Endodermal cell (in vitro differentiated cells): ENCODE results near the gene CRCP. TPM values are rescaled to one million over a fixed set of nuclear protein-coding genes. Genes with fewer than 3 reads are reported as not detected.

Source experiments
- DNase-seq: peaks from one replicate; pipeline ENCODE4 v3.0.0-alpha.2; 2017
- H3K27ac ChIP-seq: 2 replicates; pipeline ENCODE4 v1.5.1; 2013; ENCODE audit warnings: mild to moderate bottlenecking, low read depth, low read length, moderate library complexity
- H3K27me3 ChIP-seq: 2 replicates; pipeline ENCODE4 v1.6.1; 2013; ENCODE audit warnings: mild to moderate bottlenecking, low read length, moderate library complexity; ENCODE audit not compliant: insufficient read depth, control insufficient read depth, poor library complexity, severe bottlenecking
- H3K36me3 ChIP-seq: 2 replicates; pipeline ENCODE4 v1.7.0; 2013; ENCODE audit warnings: mild to moderate bottlenecking, low read length, moderate library complexity; ENCODE audit not compliant: control insufficient read depth, insufficient read depth
- H3K4me1 ChIP-seq: one replicate; pipeline ENCODE4 v1.7.0; 2013; ENCODE audit warnings: low read length; ENCODE audit not compliant: control insufficient read depth, insufficient read depth
- H3K4me3 ChIP-seq: 2 replicates; pipeline ENCODE4 v1.5.1; 2013; ENCODE audit warnings: mild to moderate bottlenecking, low read length, moderate library complexity
- H3K9ac ChIP-seq: 2 replicates; pipeline ENCODE4 v1.6.1; 2013; ENCODE audit warnings: mild to moderate bottlenecking, low read length, moderate library complexity; ENCODE audit not compliant: poor library complexity, severe bottlenecking; ENCODE audit errors: extremely low read depth
- H3K9me3 ChIP-seq: 2 replicates; pipeline ENCODE4 v1.6.1; 2013; ENCODE audit warnings: mild to moderate bottlenecking, low read length, moderate library complexity; ENCODE audit not compliant: control insufficient read depth
- H3K27ac Mint-ChIP-seq: 2 replicates; pipeline ENCODE4 v1.8.0; 2020; ENCODE audit warnings: mixed read lengths
- H3K27me3 Mint-ChIP-seq: 2 replicates; pipeline ENCODE4 v1.8.0; 2021; ENCODE audit warnings: mild to moderate bottlenecking, mixed read lengths; ENCODE audit not compliant: insufficient read depth
- H3K36me3 Mint-ChIP-seq: 2 replicates; pipeline ENCODE4 v1.8.0; 2020; ENCODE audit warnings: low read depth, mixed read lengths
- H3K4me1 Mint-ChIP-seq: 2 replicates; pipeline ENCODE4 v1.8.0; 2020; ENCODE audit warnings: mixed read lengths
- H3K4me3 Mint-ChIP-seq: 2 replicates; pipeline ENCODE4 v1.8.0; 2020; ENCODE audit warnings: mild to moderate bottlenecking, moderate library complexity, mixed read lengths
- H3K9me3 Mint-ChIP-seq: 2 replicates; pipeline ENCODE4 v1.8.0; 2020; ENCODE audit warnings: mild to moderate bottlenecking, mixed read lengths
- CTCF ChIP-seq: fragments of 200-600 bp; sonication (generic); conservative IDR thresholded peaks from 2 replicates; pipeline ENCODE4 v1.5.0; 2021; ENCODE audit warnings: antibody characterized with exemption, mild to moderate bottlenecking
- WGBS, 2 experiments: methylation state at CpG; one replicate each; pipeline versions ENCODE4 v1.1.5 to v1.1.7; 2013; ENCODE audit warnings: missing lambda C conversion rate in 2 of 2, mixed read lengths in 1 of 2; ENCODE audit not compliant: insufficient coverage in 1 of 2, insufficient read length in 1 of 2; 5-methylcytosine and 5-hydroxymethylcytosine counted together
- total RNA-seq, 2 donors: library from RNA; stranded (reverse); fragmentation: NEBNext Ultra II Directional in 1 of 2; extraction: Animal tissue kit (Norgen Biotek cat#: 25700) in 1 of 2; gene quantifications; 2 replicates in 1 of 2; 3 replicates in 1 of 2; pipeline ENCODE4 v1.2.1, GENCODE V29; 2021

The CRCP gene
- total RNA-seq, 2 donors from 2014 or later, result 25.9 to 27.8 TPM

- no peak for DNase-seq
- peaks cover 5% of the 10 kb centered on the region for H3K4me1 Mint-ChIP-seq
- Histone ChIP-seq H3K4me1 (no peaks in the 10 kb centered on the region), H3K27ac (no peak overlapping the region), H3K27me3 (no peaks in the 10 kb centered on the region), H3K9me3 (no peaks in the 10 kb centered on the region), H3K9ac (no peak overlapping the region), H3K36me3 (no peaks in the 10 kb centered on the region), H3K4me3 (no peak overlapping the region)
- peaks cover 25% of the 10 kb centered on the region for H3K9me3 Mint-ChIP-seq
- TF ChIP-seq CTCF, result no peak
- no peaks in the 10 kb centered on the region for H3K27me3 Mint-ChIP-seq
- no peak overlapping the region for H3K27ac Mint-ChIP-seq
- 92 to 100% methylated on average over 2 of the region's 2 CpGs for WGBS, 2 experiments
- H3K4me3 Mint-ChIP-seq, result no peak overlapping the region
- peaks cover 3% of the 10 kb centered on the region for H3K36me3 Mint-ChIP-seq
Measured at GRCh38 chr7:66181845-66182244, 67.2 kb downstream of the CRCP start.

GRCh38 chr7:66182920-66183319 is 68.3 kb downstream of the CRCP start:
- 88% methylated on average over 5 to 6 of the region's 6 CpGs for WGBS, 2 experiments
- H3K4me1 Mint-ChIP-seq, result peaks cover 5% of the 10 kb centered on the region
- Histone ChIP-seq H3K36me3 (no peaks in the 10 kb centered on the region), H3K27me3 (no peaks in the 10 kb centered on the region), H3K4me1 (no peaks in the 10 kb centered on the region), H3K4me3 (no peak overlapping the region), H3K9ac (no peak overlapping the region), H3K27ac (no peak overlapping the region), H3K9me3 (no peaks in the 10 kb centered on the region)
- no peak overlapping the region for H3K4me3 Mint-ChIP-seq
- no peak overlapping the region for H3K27ac Mint-ChIP-seq
- TF ChIP-seq CTCF, result no peak
- DNase-seq, result no peak
- no peaks in the 10 kb centered on the region for H3K27me3 Mint-ChIP-seq
- H3K36me3 Mint-ChIP-seq, result peaks cover 3% of the 10 kb centered on the region
- peaks cover 32% of the 10 kb centered on the region for H3K9me3 Mint-ChIP-seq

DNA sequence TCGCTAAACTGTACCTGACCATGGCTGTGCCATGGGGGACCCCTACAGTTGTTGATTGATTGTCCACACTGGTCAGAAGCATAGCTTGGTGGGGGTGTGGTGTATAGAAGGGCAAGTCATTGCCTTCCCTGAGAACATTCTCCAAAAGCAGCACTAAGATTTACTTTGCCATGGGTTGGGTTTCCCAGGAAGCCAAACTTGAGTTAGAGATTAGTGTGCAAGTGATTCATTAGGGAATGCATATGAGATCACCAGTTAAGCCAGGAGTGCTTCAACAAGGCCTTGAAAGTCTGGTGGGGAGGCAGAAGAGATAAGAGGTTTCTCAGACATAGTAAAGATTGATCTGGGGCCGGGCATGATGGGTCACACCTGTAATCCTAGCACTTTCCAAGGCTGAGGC is 69.1 kb downstream of the CRCP start:
- Mint-ChIP-seq H3K9me3 (peaks cover 27% of the 10 kb centered on the region), H3K4me1 (peaks cover 5% of the 10 kb centered on the region), H3K27me3 (peaks cover 2% of the 10 kb centered on the region), H3K36me3 (peaks cover 3% of the 10 kb centered on the region), H3K4me3 (no peak overlapping the region), H3K27ac (no peak overlapping the region)
- Histone ChIP-seq H3K4me3 (no peak overlapping the region), H3K9me3 (no peaks in the 10 kb centered on the region), H3K27ac (no peak overlapping the region), H3K36me3 (no peaks in the 10 kb centered on the region), H3K4me1 (no peaks in the 10 kb centered on the region), H3K9ac (no peak overlapping the region), H3K27me3 (no peaks in the 10 kb centered on the region)
- 96 to 100% methylated on average over 2 of the region's 2 CpGs for WGBS, 2 experiments
- no peak for DNase-seq
- no peak for TF ChIP-seq CTCF
